Esophagus muscularis mucosa (tissue), 4 donors: Measurements from ENCODE around the gene TBC1D22A.
"Not testable (repeated sequence)": the region's sequence is repeated elsewhere in the genome, so short reads cannot be mapped to it uniquely, and the experiment has no call there.

ENCODE experiments used
- EP300 ChIP-seq: sonication (generic); formaldehyde crosslinking; IDR thresholded peaks from one replicate; pipeline ENCODE4 v1.6.1; 2017; ENCODE audit warnings: antibody characterized with exemption
- POLR2A ChIP-seq: fragments of 450-650 bp; IDR thresholded peaks from one replicate; pipeline ENCODE4 v1.6.1; 2017; ENCODE audit warnings: antibody characterized with exemption, moderate library complexity, mild to moderate bottlenecking, low read depth
- POLR2AphosphoS5 ChIP-seq, 2 donors: sonication (generic); formaldehyde crosslinking; IDR thresholded peaks; one replicate each; pipeline ENCODE4 v1.6.1; 2017; ENCODE audit warnings: antibody characterized with exemption in 2 of 2
- TF ChIP-seq, protein P1 (sequence below), 3 experiments: fragments of 200-600 bp in 2 of 3; fragments of 450-650 bp in 1 of 3; sonication (generic) in 2 of 3; IDR thresholded peaks; one replicate each; pipeline ENCODE4 v1.5.1; 2017 to 2019; ENCODE audit warnings: antibody characterized with exemption in 3 of 3, mild to moderate bottlenecking in 2 of 3, moderate library complexity in 1 of 3

DNA sequence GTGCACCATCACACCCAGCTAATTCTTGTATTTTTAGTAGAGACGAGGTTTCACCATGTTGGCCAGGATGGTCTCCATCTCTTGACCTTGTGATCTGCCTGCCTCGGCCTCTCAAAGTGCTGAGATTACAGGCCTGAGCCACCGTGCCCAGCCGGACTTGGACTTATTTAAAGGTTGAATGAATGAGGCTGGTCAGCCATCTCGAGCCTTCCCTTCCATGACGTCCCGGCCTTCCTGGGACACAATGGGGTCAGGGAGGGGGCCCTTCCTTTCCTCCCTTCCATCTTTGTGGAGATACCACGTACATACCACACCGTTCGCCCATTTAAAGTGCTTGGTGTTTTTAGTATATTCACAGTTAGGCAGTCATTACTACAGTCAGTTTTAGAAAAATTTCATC, 19.8 kb downstream of the TBC1D22A start:
- TF ChIP-seq, protein P1, sequence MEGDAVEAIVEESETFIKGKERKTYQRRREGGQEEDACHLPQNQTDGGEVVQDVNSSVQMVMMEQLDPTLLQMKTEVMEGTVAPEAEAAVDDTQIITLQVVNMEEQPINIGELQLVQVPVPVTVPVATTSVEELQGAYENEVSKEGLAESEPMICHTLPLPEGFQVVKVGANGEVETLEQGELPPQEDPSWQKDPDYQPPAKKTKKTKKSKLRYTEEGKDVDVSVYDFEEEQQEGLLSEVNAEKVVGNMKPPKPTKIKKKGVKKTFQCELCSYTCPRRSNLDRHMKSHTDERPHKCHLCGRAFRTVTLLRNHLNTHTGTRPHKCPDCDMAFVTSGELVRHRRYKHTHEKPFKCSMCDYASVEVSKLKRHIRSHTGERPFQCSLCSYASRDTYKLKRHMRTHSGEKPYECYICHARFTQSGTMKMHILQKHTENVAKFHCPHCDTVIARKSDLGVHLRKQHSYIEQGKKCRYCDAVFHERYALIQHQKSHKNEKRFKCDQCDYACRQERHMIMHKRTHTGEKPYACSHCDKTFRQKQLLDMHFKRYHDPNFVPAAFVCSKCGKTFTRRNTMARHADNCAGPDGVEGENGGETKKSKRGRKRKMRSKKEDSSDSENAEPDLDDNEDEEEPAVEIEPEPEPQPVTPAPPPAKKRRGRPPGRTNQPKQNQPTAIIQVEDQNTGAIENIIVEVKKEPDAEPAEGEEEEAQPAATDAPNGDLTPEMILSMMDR (IDR thresholded peaks at IDR 0.05) = not testable (repeated sequence)
- not testable (repeated sequence) for TF ChIP-seq POLR2AphosphoS5 (IDR thresholded peaks at IDR 0.05); POLR2A; EP300
